Measurements from ENCODE around the gene RPN2. TPM values are rescaled to one million over a fixed set of nuclear protein-coding genes. Genes with fewer than 3 reads are reported as not detected.

RPN2 gene
- total and polyA plus RNA-seq, 10 of the 15 experiments (the other 5 are each of a cell fraction or from before 2014, with no cell fraction given) = 148 to 365 (median 228) TPM

DNA sequence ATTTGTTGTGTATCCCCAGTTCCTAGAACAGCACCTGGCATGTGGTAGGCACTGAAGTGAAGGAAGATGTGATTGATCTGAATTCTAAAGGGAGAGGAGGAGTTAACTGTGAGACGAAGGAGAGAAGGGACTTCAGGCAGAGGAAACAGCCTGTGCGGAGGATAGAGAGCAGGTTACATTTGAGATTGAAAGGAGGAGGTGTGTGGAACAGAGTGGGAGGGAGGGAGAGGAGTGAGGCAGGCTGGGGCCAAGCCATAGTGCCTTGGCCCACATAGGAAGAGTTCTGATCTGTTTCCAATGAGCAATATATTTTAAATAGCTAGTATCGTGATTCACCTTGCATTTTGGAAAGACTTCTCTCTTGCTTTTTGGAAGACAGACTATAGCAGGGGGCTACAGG is 14.1 kb downstream of the RPN2 start:
- H3K79me2 ChIP-seq (ENCODE audit: control insufficient read depth, insufficient read depth, low read length) = peaks cover 71% of the 10 kb centered on the region
- H3K36me3 ChIP-seq (ENCODE audit: control insufficient read depth in 2 of 2, insufficient read depth in 2 of 2, low read length in 1 of 2) = peaks cover 24 to 39% of the 10 kb centered on the region in 2 experiments
- no peak overlapping the region for H3K9ac ChIP-seq (ENCODE audit: control insufficient read depth, insufficient read depth, low read length)
- WGBS (ENCODE audit: insufficient coverage, insufficient replicate concordance, low lambda C conversion rate, missing lambda C conversion rate) = 100% methylated on average over 2 of the region's 3 CpGs
- H3K4me1 ChIP-seq (ENCODE audit: control insufficient read depth, insufficient read depth, low read length) = peaks cover 17% of the 10 kb centered on the region
- POLR2A ChIA-PET = interaction anchor here (0.9 kb wide), 1 partner anchor 96 kb away, joined by 3 read pairs; the partner anchor contains the start of gene MANBAL
- no peak for ATAC-seq
- FAIRE-seq = no peak
- H3K27me3 ChIP-seq (replicated peaks in 1 of 2; ENCODE audit: control insufficient read depth in 2 of 2, insufficient read depth in 2 of 2, low read length in 1 of 2) = no peaks in the 10 kb centered on the region
- no peaks in the 10 kb centered on the region for H3K9me3 ChIP-seq (replicated peaks; ENCODE audit: control insufficient read depth, insufficient read depth, low read length)
- RAD21 ChIA-PET (ENCODE audit: unreplicated experiment) = interaction anchor here (1.0 kb wide), 1 partner anchor 342 kb away, joined by 4 read pairs; no protein-coding TSS in a partner anchor
- H4K20me1 ChIP-seq (ENCODE audit: control insufficient read depth, insufficient read depth) = peaks cover 11% of the 10 kb centered on the region
- no peak for DNase-seq (ENCODE audit: low read depth, low spot score)
- H3K4me3 ChIP-seq = no peak overlapping the region
- no peak overlapping the region for H2AFZ ChIP-seq (ENCODE audit: control insufficient read depth, low read depth, low read length)
- SMC1A ChIA-PET (ENCODE audit: uncharacterized antibody, unreplicated experiment) = interaction anchor here (0.5 to 3.6 kb wide), 4 partner anchors 15 to 346 kb away, joined by 3 to 33 read pairs (median 12); partner anchors contain the start of genes MROH8 and RPN2
- intact Hi-C loops (cut with micrococcal nuclease; ENCODE audit: unreplicated experiment) (loop anchor here (10.0 kb wide), 1 partner anchor 212 kb away; no protein-coding TSS in a partner anchor), in situ Hi-C loops (cut with MboI) (no loop called here)
- CTCF ChIA-PET = interaction anchor here (0.7 to 13.5 kb wide), 9 partner anchors 12 to 337 kb away, joined by 3 to 200 read pairs (median 4); partner anchors contain the start of genes BLCAP, MROH8 and RPN2
- H3K4me2 ChIP-seq (ENCODE audit: control insufficient read depth, insufficient read depth) = no peak overlapping the region
- no TSS peak for BruUV-seq (replicated peaks)
- H3K27ac ChIP-seq (ENCODE audit: control insufficient read depth, insufficient read depth) = no peak overlapping the region
- no peak for TF ChIP-seq CEBPB (IDR thresholded peaks at IDR 0.05; ENCODE audit: borderline replicate concordance in 1 of 2, low read depth in 2 of 2, low read length in 2 of 2)
- no peak for TF ChIP-seq POLR2AphosphoS2 (IDR thresholded peaks at IDR 0.05; ENCODE audit: low read depth, low read length)
- TF ChIP-seq SMAD1 (IDR thresholded peaks at IDR 0.05; ENCODE audit: low read depth, partially characterized antibody) = no peak
- TF ChIP-seq, protein P1, sequence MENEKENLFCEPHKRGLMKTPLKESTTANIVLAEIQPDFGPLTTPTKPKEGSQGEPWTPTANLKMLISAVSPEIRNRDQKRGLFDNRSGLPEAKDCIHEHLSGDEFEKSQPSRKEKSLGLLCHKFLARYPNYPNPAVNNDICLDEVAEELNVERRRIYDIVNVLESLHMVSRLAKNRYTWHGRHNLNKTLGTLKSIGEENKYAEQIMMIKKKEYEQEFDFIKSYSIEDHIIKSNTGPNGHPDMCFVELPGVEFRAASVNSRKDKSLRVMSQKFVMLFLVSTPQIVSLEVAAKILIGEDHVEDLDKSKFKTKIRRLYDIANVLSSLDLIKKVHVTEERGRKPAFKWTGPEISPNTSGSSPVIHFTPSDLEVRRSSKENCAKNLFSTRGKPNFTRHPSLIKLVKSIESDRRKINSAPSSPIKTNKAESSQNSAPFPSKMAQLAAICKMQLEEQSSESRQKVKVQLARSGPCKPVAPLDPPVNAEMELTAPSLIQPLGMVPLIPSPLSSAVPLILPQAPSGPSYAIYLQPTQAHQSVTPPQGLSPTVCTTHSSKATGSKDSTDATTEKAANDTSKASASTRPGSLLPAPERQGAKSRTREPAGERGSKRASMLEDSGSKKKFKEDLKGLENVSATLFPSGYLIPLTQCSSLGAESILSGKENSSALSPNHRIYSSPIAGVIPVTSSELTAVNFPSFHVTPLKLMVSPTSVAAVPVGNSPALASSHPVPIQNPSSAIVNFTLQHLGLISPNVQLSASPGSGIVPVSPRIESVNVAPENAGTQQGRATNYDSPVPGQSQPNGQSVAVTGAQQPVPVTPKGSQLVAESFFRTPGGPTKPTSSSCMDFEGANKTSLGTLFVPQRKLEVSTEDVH (IDR thresholded peaks at IDR 0.05; ENCODE audit: low read depth, partially characterized antibody) = no peak
- no peak for TF ChIP-seq NR2C2 (IDR thresholded peaks at IDR 0.05; ENCODE audit: borderline replicate concordance, control insufficient read depth, insufficient read length, low read depth)
- TF ChIP-seq, protein P2, sequence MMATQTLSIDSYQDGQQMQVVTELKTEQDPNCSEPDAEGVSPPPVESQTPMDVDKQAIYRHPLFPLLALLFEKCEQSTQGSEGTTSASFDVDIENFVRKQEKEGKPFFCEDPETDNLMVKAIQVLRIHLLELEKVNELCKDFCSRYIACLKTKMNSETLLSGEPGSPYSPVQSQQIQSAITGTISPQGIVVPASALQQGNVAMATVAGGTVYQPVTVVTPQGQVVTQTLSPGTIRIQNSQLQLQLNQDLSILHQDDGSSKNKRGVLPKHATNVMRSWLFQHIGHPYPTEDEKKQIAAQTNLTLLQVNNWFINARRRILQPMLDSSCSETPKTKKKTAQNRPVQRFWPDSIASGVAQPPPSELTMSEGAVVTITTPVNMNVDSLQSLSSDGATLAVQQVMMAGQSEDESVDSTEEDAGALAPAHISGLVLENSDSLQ (IDR thresholded peaks at IDR 0.05) = no peak
- TF ChIP-seq FOXK2 (IDR thresholded peaks at IDR 0.05) = no peak
- TF ChIP-seq ZNF217 (IDR thresholded peaks at IDR 0.05) = no peak
- TF ChIP-seq, protein P3, sequence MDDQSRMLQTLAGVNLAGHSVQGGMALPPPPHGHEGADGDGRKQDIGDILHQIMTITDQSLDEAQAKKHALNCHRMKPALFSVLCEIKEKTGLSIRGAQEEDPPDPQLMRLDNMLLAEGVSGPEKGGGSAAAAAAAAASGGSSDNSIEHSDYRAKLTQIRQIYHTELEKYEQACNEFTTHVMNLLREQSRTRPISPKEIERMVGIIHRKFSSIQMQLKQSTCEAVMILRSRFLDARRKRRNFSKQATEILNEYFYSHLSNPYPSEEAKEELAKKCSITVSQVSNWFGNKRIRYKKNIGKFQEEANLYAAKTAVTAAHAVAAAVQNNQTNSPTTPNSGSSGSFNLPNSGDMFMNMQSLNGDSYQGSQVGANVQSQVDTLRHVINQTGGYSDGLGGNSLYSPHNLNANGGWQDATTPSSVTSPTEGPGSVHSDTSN (IDR thresholded peaks at IDR 0.05; ENCODE audit: insufficient replicate concordance, low read depth, low read length) = no peak
- TF ChIP-seq LARP7 (IDR thresholded peaks at IDR 0.05) = no peak
- no peak for TF ChIP-seq SUZ12 (IDR thresholded peaks at IDR 0.05; ENCODE audit: unreplicated experiment)
- no peak for TF ChIP-seq ATF7 (IDR thresholded peaks at IDR 0.05; ENCODE audit: low read depth)
- no peak for TF ChIP-seq RBBP5 (conservative IDR thresholded peaks at IDR 0.05)
- TF ChIP-seq, protein P4, sequence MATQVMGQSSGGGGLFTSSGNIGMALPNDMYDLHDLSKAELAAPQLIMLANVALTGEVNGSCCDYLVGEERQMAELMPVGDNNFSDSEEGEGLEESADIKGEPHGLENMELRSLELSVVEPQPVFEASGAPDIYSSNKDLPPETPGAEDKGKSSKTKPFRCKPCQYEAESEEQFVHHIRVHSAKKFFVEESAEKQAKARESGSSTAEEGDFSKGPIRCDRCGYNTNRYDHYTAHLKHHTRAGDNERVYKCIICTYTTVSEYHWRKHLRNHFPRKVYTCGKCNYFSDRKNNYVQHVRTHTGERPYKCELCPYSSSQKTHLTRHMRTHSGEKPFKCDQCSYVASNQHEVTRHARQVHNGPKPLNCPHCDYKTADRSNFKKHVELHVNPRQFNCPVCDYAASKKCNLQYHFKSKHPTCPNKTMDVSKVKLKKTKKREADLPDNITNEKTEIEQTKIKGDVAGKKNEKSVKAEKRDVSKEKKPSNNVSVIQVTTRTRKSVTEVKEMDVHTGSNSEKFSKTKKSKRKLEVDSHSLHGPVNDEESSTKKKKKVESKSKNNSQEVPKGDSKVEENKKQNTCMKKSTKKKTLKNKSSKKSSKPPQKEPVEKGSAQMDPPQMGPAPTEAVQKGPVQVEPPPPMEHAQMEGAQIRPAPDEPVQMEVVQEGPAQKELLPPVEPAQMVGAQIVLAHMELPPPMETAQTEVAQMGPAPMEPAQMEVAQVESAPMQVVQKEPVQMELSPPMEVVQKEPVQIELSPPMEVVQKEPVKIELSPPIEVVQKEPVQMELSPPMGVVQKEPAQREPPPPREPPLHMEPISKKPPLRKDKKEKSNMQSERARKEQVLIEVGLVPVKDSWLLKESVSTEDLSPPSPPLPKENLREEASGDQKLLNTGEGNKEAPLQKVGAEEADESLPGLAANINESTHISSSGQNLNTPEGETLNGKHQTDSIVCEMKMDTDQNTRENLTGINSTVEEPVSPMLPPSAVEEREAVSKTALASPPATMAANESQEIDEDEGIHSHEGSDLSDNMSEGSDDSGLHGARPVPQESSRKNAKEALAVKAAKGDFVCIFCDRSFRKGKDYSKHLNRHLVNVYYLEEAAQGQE (IDR thresholded peaks at IDR 0.05; ENCODE audit: low read depth, low read length) = no peak
- no peak for TF ChIP-seq ZZZ3 (IDR thresholded peaks at IDR 0.05; ENCODE audit: control insufficient read depth, insufficient read length, low read depth)
